MM.1S (cell line): ENCODE measurements around the gene LYPD3.

ENCODE experiments used
- DNase-seq: peaks from one replicate; pipeline ENCODE4 v3.0.0-alpha.2; 2015
- H2AFZ ChIP-seq: fragments of 300-600 bp; sonication (generic); 2 replicates; pipeline ENCODE4 v1.6.0; 2016; ENCODE audit warnings: antibody characterized with exemption, low read length
- H3F3A ChIP-seq: fragments of 300-600 bp; sonication (generic); 2 replicates; pipeline ENCODE4 v1.6.1; 2016; ENCODE audit warnings: mild to moderate bottlenecking, antibody characterized with exemption, low read length, moderate library complexity, mixed read lengths; ENCODE audit not compliant: insufficient read depth
- H3K27ac ChIP-seq: fragments of 300-600 bp; sonication (generic); 2 replicates; pipeline ENCODE4 v1.5.1; 2016; ENCODE audit warnings: mild to moderate bottlenecking, low read length
- H3K27me3 ChIP-seq: fragments of 300-600 bp; sonication (generic); replicated peaks from 2 replicates; pipeline ENCODE4 v1.6.0; 2016; ENCODE audit warnings: low read length; ENCODE audit not compliant: insufficient read depth
- H3K36me3 ChIP-seq: fragments of 300-600 bp; sonication (generic); replicated peaks from 2 replicates; pipeline ENCODE4 v1.6.1; 2016; ENCODE audit warnings: mild to moderate bottlenecking, low read length, mixed read lengths; ENCODE audit not compliant: insufficient read depth
- H3K4me1 ChIP-seq: fragments of 300-600 bp; sonication (generic); 2 replicates; pipeline ENCODE4 v1.6.1; 2016; ENCODE audit warnings: low read length, mixed read lengths
- H3K4me2 ChIP-seq: fragments of 300-600 bp; sonication (generic); 2 replicates; pipeline ENCODE4 v1.6.0; 2016; ENCODE audit warnings: low read depth, low read length
- H3K4me3 ChIP-seq: fragments of 300-600 bp; sonication (generic); 2 replicates; pipeline ENCODE4 v1.5.1; 2016; ENCODE audit warnings: low read length, mixed read lengths
- H3K79me2 ChIP-seq: fragments of 300-600 bp; sonication (generic); 2 replicates; pipeline ENCODE4 v1.6.1; 2016; ENCODE audit warnings: mixed run types, low read length, mixed read lengths
- H3K9ac ChIP-seq: fragments of 300-600 bp; sonication (generic); 2 replicates; pipeline ENCODE4 v1.6.1; 2016; ENCODE audit warnings: low read length, mixed read lengths
- H3K9me2 ChIP-seq: fragments of 300-600 bp; sonication (generic); replicated peaks from 2 replicates; pipeline ENCODE4 v1.6.1; 2016; ENCODE audit warnings: mild to moderate bottlenecking, low read length, mixed read lengths; ENCODE audit not compliant: insufficient read depth
- H3K9me3 ChIP-seq: fragments of 300-600 bp; sonication (generic); replicated peaks from 2 replicates; pipeline ENCODE4 v1.6.1; 2016; ENCODE audit warnings: mild to moderate bottlenecking, low read length, mixed read lengths; ENCODE audit not compliant: insufficient read depth
- H4K20me1 ChIP-seq: fragments of 300-600 bp; sonication (generic); 2 replicates; pipeline ENCODE4 v1.6.1; 2016; ENCODE audit warnings: mild to moderate bottlenecking, low read length, moderate library complexity, mixed read lengths; ENCODE audit not compliant: insufficient read depth
- EZH2 ChIP-seq: fragments of 300-600 bp; sonication (generic); optimal IDR thresholded peaks from 2 replicates; pipeline ENCODE3; 2017; ENCODE audit warnings: low read depth, mild to moderate bottlenecking, antibody characterized with exemption, low read length, mixed read lengths
- EZH2phosphoT487 ChIP-seq: fragments of 300-600 bp; sonication (generic); IDR thresholded peaks from 2 replicates; pipeline ENCODE4 v1.6.1; 2018; ENCODE audit warnings: antibody characterized with exemption, low read length
- TF ChIP-seq, protein P1 (sequence below): fragments of 300-600 bp; sonication (generic); IDR thresholded peaks from 2 replicates; pipeline ENCODE4 v1.5.1; 2016; ENCODE audit warnings: antibody characterized with exemption, low read length, mixed read lengths

LYPD3 gene

DNA sequence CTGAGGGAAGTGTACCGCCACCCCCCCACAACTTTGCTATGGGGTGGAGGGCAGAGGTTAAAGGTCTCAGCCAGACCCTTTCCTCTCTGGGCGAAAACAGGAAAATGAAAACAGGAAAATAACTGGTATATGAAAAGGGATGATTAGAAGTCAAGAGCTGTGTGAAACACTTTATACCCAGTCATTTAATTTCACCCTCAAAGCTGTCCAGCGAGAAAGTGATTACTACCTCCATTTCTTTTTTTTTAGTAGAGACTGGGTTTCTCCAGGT, 39.7 kb upstream of the LYPD3 start:
- TF ChIP-seq, protein P1, sequence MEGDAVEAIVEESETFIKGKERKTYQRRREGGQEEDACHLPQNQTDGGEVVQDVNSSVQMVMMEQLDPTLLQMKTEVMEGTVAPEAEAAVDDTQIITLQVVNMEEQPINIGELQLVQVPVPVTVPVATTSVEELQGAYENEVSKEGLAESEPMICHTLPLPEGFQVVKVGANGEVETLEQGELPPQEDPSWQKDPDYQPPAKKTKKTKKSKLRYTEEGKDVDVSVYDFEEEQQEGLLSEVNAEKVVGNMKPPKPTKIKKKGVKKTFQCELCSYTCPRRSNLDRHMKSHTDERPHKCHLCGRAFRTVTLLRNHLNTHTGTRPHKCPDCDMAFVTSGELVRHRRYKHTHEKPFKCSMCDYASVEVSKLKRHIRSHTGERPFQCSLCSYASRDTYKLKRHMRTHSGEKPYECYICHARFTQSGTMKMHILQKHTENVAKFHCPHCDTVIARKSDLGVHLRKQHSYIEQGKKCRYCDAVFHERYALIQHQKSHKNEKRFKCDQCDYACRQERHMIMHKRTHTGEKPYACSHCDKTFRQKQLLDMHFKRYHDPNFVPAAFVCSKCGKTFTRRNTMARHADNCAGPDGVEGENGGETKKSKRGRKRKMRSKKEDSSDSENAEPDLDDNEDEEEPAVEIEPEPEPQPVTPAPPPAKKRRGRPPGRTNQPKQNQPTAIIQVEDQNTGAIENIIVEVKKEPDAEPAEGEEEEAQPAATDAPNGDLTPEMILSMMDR: no peak
- TF ChIP-seq EZH2 (no peak), EZH2phosphoT487 (no peak)
- Histone ChIP-seq H4K20me1 (no peaks in the 10 kb centered on the region), H3K27ac (no peak overlapping the region), H2AFZ (0 out of 2 replicates have a peak overlapping the region, but pooled peaks have one; percentile 99), H3K79me2 (no peaks in the 10 kb centered on the region), H3K27me3 (no peaks in the 10 kb centered on the region), H3K4me3 (no peak overlapping the region), H3K4me1 (peaks cover 8% of the 10 kb centered on the region), H3K4me2 (peak overlapping the region; percentile 97; the same call in 1 of the 2 replicates), H3K9ac (no peak overlapping the region), H3K36me3 (no peaks in the 10 kb centered on the region), H3K9me2 (no peaks in the 10 kb centered on the region), H3F3A (peaks cover 4% of the 10 kb centered on the region; the same call in 1 of the 2 replicates), H3K9me3 (no peaks in the 10 kb centered on the region)
- DNase-seq: no peak

DNA sequence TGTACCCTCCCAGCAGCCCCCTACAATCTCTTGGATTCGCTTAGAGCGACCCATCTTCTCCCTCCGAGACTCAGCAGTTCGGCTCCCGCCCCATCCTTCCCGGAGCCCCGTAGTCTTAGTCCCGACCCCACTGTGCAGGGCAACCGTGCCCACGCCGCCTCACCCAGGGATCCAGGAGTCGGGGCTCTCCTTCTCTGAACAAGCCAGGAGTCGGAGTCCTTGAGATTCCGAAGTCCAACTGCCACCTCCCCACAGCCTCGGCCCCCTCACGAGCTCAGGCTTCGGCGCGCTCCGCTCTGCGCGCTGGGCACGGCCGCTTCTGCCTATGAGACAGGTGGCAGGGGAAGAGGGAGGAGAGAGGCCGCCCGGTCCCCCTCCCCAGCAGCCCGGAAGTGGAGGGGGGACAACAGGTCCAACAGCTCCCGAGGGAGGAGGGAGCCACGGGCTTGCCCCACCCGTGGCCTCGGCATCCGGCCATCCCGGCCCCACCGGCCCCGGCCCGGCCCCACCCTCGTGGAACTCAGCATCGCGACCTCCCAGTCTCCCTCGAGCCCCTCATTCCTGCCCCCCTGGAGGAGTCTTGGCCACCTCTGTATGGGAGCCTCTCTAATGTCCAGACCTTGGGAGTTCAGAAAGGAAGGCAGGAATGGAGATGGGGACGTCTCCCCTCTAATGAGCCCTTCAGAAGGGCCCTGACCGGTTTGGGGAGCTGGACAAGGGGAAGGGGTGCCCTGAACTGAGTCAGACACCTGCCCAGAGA, 39.2 kb upstream of the LYPD3 start, which contains the start of gene PHLDB3:
Gene PHLDB3 (minus strand): TSS at position 321 of the 760 bp plus-strand sequence. CDS start 628 bp downstream, outside the sequence.
- Histone ChIP-seq H3K27me3 (no peaks in the 10 kb centered on the region), H3K9me3 (no peaks in the 10 kb centered on the region), H3K4me3 (peak within 1 kb of the TSS; percentile 93), H3K9me2 (no peaks in the 10 kb centered on the region), H3K9ac (peak within 1 kb of the TSS; percentile 62; the same call in 1 of the 2 replicates), H3F3A (peaks cover 4% of the 10 kb centered on the region; the same call in 1 of the 2 replicates), H3K4me2 (peak within 1 kb of the TSS; percentile 97), H2AFZ (peak within 1 kb of the TSS; percentile 99), H4K20me1 (no peaks in the 10 kb centered on the region), H3K36me3 (no peaks in the 10 kb centered on the region), H3K27ac (peak within 1 kb of the TSS; percentile 34; the same call in 1 of the 2 replicates), H3K79me2 (no peaks in the 10 kb centered on the region), H3K4me1 (peaks cover 8% of the 10 kb centered on the region)
- no peak for TF ChIP-seq EZH2phosphoT487
- no peak for TF ChIP-seq EZH2
- TF ChIP-seq, protein P1: no peak
- peak; percentile 39 for DNase-seq

DNA sequence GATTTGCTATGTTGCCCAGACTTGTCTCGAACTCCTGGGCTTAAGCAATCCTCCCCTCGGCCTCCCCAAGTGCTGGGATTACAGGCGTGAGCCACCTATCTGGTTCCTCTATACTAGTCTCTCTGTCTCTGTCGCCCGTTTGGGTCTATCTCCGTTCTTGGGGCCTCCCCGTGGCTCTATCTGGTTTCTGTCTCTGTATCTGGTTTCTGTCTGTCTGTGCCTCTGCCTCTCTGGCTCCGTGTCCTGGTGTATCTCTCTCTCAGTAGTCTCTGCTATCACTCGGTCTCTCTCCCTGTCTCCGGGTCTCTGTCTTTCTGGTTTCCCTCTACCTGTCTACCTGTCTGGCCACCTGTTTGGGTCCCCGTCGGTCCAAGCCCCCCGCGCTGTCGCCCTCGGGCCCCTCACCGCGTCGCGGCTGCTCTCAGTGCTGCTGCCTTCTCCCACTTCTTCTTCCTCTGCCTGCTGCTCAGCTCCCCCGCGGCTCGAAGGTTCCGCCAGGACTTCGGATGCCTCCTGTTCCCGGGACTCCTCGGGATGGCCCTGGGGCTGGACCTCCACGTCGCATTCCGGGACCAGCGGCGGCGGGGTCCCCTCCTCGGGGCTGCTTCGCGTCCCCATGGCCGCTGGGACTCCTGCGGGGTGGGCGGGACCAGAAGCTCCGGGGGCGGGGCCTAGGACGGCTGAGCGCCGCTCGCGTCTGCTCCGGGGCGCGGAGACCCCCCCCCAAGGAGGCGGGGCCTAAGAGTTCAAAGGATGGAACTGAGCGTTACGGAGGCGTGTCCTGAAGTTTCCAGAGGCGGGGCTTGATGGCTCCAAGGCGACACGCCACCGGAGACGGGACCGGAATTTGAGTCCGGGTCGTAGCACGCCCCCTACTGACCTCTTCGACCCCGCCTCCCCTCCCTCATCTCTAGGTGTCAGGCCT, 38.4 kb upstream of the LYPD3 start:
- no peaks in the 10 kb centered on the region for H3K27me3 ChIP-seq
- H2AFZ ChIP-seq: peak overlapping the region; percentile 99
- H3K9me3 ChIP-seq: no peaks in the 10 kb centered on the region
- DNase-seq: peak; percentile 97
- H3K4me3 ChIP-seq: peak overlapping the region; percentile 93
- H3K36me3 ChIP-seq: no peaks in the 10 kb centered on the region
- no peaks in the 10 kb centered on the region for H3K9me2 ChIP-seq
- peaks cover 8% of the 10 kb centered on the region for H3K4me1 ChIP-seq
- H3K27ac ChIP-seq: peak overlapping the region; percentile 34; the same call in 1 of the 2 replicates
- no peaks in the 10 kb centered on the region for H4K20me1 ChIP-seq
- no peaks in the 10 kb centered on the region for H3K79me2 ChIP-seq
- H3K9ac ChIP-seq: peak overlapping the region; percentile 62; the same call in 1 of the 2 replicates
- H3K4me2 ChIP-seq: peak overlapping the region; percentile 97
- TF ChIP-seq, protein P1: peak; percentile 20
- no peak for TF ChIP-seq EZH2
- peaks cover 4% of the 10 kb centered on the region; the same call in 1 of the 2 replicates for H3F3A ChIP-seq
